ENCODE data around the gene LHFPL3.
A peak's percentile ranks its signal among the peaks of the same experiment; 100 is the strongest.

The LHFPL3 gene

GRCh38 chr7:104848138-104848990 lies 520.0 kb downstream of the LHFPL3 start:
- no peak overlapping the region for H3K4me3 ChIP-seq (replicated peaks; ENCODE audit: low read depth, low read length)
- TF ChIP-seq, protein P1, sequence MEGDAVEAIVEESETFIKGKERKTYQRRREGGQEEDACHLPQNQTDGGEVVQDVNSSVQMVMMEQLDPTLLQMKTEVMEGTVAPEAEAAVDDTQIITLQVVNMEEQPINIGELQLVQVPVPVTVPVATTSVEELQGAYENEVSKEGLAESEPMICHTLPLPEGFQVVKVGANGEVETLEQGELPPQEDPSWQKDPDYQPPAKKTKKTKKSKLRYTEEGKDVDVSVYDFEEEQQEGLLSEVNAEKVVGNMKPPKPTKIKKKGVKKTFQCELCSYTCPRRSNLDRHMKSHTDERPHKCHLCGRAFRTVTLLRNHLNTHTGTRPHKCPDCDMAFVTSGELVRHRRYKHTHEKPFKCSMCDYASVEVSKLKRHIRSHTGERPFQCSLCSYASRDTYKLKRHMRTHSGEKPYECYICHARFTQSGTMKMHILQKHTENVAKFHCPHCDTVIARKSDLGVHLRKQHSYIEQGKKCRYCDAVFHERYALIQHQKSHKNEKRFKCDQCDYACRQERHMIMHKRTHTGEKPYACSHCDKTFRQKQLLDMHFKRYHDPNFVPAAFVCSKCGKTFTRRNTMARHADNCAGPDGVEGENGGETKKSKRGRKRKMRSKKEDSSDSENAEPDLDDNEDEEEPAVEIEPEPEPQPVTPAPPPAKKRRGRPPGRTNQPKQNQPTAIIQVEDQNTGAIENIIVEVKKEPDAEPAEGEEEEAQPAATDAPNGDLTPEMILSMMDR (IDR thresholded peaks at IDR 0.05; ENCODE audit: low read depth, low read length, missing control alignments) = peak; percentile 92
- DNase-seq (ENCODE audit: extremely low read depth, low read depth) = peak; percentile 10

- TF ChIP-seq, protein P1 (IDR thresholded peaks at IDR 0.05; ENCODE audit: low read depth, low read length, missing control alignments) = no peak
- DNase-seq (ENCODE audit: extremely low read depth, low read depth) = no peak
- H3K4me3 ChIP-seq (replicated peaks; ENCODE audit: low read depth, low read length) = no peak overlapping the region
Observed at GRCh38 chr7:104850374-104850773, 522.0 kb downstream of the LHFPL3 start.

DNA sequence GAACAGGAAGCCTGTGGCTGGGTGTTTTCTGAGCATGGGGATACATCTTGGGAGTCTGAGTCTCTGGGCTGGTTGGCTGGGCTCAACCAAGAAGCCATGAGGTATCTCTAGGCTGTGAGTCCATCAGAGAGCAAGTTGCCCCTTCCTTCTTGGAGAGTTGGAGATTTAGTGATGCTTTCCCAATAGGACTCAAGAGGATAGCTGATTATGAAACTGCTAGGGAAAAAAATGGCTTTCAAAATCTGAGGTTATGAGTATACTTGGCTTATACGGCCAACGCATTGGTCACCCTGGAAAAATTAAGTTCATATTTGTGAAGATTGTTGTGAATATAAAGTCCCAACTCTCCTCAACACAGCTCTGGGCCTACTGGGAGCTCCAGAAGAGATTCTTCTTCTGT lies 522.9 kb downstream of the LHFPL3 start:
- TF ChIP-seq, protein P1 (IDR thresholded peaks at IDR 0.05; ENCODE audit: low read depth, low read length, missing control alignments) = no peak
- no peak for DNase-seq (ENCODE audit: extremely low read depth, low read depth)
- no peak overlapping the region for H3K4me3 ChIP-seq (replicated peaks; ENCODE audit: low read depth, low read length)

GRCh38 chr7:104852386-104852785 lies 524.0 kb downstream of the LHFPL3 start:
- no peak overlapping the region for H3K4me3 ChIP-seq (replicated peaks; ENCODE audit: low read depth, low read length)
- DNase-seq (ENCODE audit: extremely low read depth, low read depth) = no peak
- TF ChIP-seq, protein P1 (IDR thresholded peaks at IDR 0.05; ENCODE audit: low read depth, low read length, missing control alignments) = no peak

- TF ChIP-seq, protein P1 (IDR thresholded peaks at IDR 0.05; ENCODE audit: low read depth, low read length, missing control alignments) = no peak
- DNase-seq (ENCODE audit: extremely low read depth, low read depth) = no peak
Observed at GRCh38 chr7:104855861-104856260, 527.5 kb downstream of the LHFPL3 start.

DNA sequence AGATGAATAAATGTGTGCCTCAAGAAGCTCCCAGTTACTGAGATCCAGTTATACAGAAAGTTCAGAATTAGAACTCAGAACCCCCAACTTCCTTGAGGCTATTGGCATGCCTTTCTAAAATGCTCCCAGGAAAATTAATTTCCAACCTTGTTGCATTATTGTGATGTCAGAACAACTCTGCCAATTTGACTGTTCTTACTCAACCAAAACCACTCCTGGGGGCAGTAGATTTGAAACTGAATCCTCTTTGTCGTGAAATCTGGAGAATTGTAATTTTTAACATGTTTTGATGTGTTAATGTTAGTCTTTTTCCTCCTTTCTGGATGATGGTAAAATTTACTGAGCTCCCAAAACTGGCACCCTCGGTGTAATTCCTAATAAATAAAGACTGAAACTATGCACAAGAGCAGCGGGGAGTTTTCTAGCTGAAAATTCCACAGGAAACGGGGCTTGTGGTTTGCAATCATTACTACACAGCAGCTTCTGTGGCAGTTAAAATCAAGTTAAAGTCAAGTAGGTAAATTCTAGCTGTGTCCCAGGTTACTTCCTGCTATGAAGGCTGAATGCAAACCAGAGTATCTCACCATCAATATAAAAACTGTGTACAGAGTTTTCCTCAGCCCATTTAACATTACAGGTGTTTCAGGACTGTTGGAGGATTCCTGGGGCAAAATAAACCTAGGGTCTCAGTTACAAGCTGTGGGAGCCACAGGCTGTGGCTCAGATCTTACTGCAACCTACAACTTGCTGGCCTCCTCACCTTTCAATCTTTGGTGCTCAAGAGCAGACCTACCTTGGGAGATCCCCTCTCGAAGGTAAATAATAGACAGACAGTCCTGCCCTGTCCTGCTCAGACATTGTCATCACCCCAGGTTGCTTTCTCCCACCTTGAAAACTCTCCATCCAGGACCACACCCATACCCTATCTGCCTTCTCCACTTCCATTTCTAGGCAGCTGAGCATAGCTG lies 529.3 kb downstream of the LHFPL3 start:
- TF ChIP-seq, protein P1 (IDR thresholded peaks at IDR 0.05; ENCODE audit: low read depth, low read length, missing control alignments) = no peak
- DNase-seq (ENCODE audit: extremely low read depth, low read depth) = no peak
- no peak overlapping the region for H3K4me3 ChIP-seq (replicated peaks; ENCODE audit: low read depth, low read length)

More at GRCh38 chr7:104855861-104856260, 527.5 kb downstream of the LHFPL3 start:
- H3K4me3 ChIP-seq (replicated peaks; ENCODE audit: low read depth, low read length) = no peak overlapping the region

All from HFF-Myc (cell line).